Central memory CD8-positive, alpha-beta T cell (primary cell): ENCODE measurements around the gene CERK.

ENCODE experiments used
- ATAC-seq: fragments of 150-1000 bp; cut with Tn5 transposase; replicated peaks from 2 replicates; pipeline ENCODE4 v1.10.0; 2022; ENCODE audit warnings: mild to moderate bottlenecking, moderate FRiP score, moderate number of reproducible peaks; ENCODE audit not compliant: poor library complexity, severe bottlenecking; ENCODE audit errors: extremely low read depth
- DNase-seq, 2 donors: peaks; one replicate each; pipeline ENCODE4 v3.0.0; 2021; ENCODE audit warnings: low spot score in 2 of 2
- H3K27ac Mint-ChIP-seq: one replicate; pipeline ENCODE4 v1.8.0; 2022; ENCODE audit warnings: low read depth, mild to moderate bottlenecking, moderate library complexity, mixed read lengths
- H3K27me3 Mint-ChIP-seq: one replicate; pipeline ENCODE4 v1.8.0; 2022; ENCODE audit warnings: mixed read lengths
- H3K36me3 Mint-ChIP-seq: one replicate; pipeline ENCODE4 v1.8.0; 2022; ENCODE audit warnings: mild to moderate bottlenecking, moderate library complexity, mixed read lengths; ENCODE audit not compliant: insufficient read depth
- H3K4me1 Mint-ChIP-seq: one replicate; pipeline ENCODE4 v1.8.0; 2022; ENCODE audit warnings: mixed read lengths
- H3K4me3 Mint-ChIP-seq: one replicate; pipeline ENCODE4 v1.8.0; 2022; ENCODE audit warnings: mild to moderate bottlenecking, moderate library complexity, mixed read lengths
- H3K9me3 Mint-ChIP-seq: one replicate; pipeline ENCODE4 v1.8.0; 2022; ENCODE audit warnings: mixed read lengths

The CERK gene

GRCh38 chr22:46662226-46662625 lies 75.8 kb downstream of the CERK start:
- Mint-ChIP-seq H3K9me3 (no peaks in the 10 kb centered on the region), H3K36me3 (peaks cover 2% of the 10 kb centered on the region), H3K4me1 (peaks cover 14% of the 10 kb centered on the region), H3K27me3 (no peaks in the 10 kb centered on the region), H3K27ac (no peak overlapping the region), H3K4me3 (no peak overlapping the region)
- no peak for DNase-seq
- no peak for ATAC-seq

- no peak overlapping the region for H3K27ac Mint-ChIP-seq
- H3K4me3 Mint-ChIP-seq: no peak overlapping the region
- H3K36me3 Mint-ChIP-seq: peaks cover 2% of the 10 kb centered on the region
- no peak for DNase-seq
- peak; percentile 19 for ATAC-seq
- no peaks in the 10 kb centered on the region for H3K9me3 Mint-ChIP-seq
- peaks cover 14% of the 10 kb centered on the region for H3K4me1 Mint-ChIP-seq
- no peaks in the 10 kb centered on the region for H3K27me3 Mint-ChIP-seq
Measured at GRCh38 chr22:46661221-46661851, 76.7 kb downstream of the CERK start.

- no peaks in the 10 kb centered on the region for H3K27me3 Mint-ChIP-seq
- H3K27ac Mint-ChIP-seq: no peak overlapping the region
- no peak for ATAC-seq
- DNase-seq: no peak
- no peaks in the 10 kb centered on the region for H3K9me3 Mint-ChIP-seq
- no peak overlapping the region for H3K4me3 Mint-ChIP-seq
- H3K4me1 Mint-ChIP-seq: peaks cover 14% of the 10 kb centered on the region
- peaks cover 2% of the 10 kb centered on the region for H3K36me3 Mint-ChIP-seq
Measured at GRCh38 chr22:46660604-46661201, 77.3 kb downstream of the CERK start.

- ATAC-seq (no peak), DNase-seq (no peak)
- H3K27ac Mint-ChIP-seq: no peak overlapping the region
- H3K36me3 Mint-ChIP-seq: peaks cover 2% of the 10 kb centered on the region
- H3K27me3 Mint-ChIP-seq: no peaks in the 10 kb centered on the region
- no peak overlapping the region for H3K4me3 Mint-ChIP-seq
- no peaks in the 10 kb centered on the region for H3K9me3 Mint-ChIP-seq
- peaks cover 14% of the 10 kb centered on the region for H3K4me1 Mint-ChIP-seq
Measured at GRCh38 chr22:46659791-46660186, 78.3 kb downstream of the CERK start.

- Mint-ChIP-seq H3K4me3 (no peak overlapping the region), H3K27me3 (no peaks in the 10 kb centered on the region), H3K4me1 (peaks cover 14% of the 10 kb centered on the region), H3K36me3 (peaks cover 2% of the 10 kb centered on the region), H3K9me3 (no peaks in the 10 kb centered on the region), H3K27ac (no peak overlapping the region)
- ATAC-seq (no peak), DNase-seq (no peak)
Measured at GRCh38 chr22:46659059-46659790, 78.8 kb downstream of the CERK start.

GRCh38 chr22:46657996-46658947 lies 79.8 kb downstream of the CERK start:
- H3K4me3 Mint-ChIP-seq: no peak overlapping the region
- H3K27me3 Mint-ChIP-seq: no peaks in the 10 kb centered on the region
- H3K4me1 Mint-ChIP-seq: peaks cover 14% of the 10 kb centered on the region
- no peaks in the 10 kb centered on the region for H3K9me3 Mint-ChIP-seq
- DNase-seq (no peak), ATAC-seq (no peak)
- peaks cover 4% of the 10 kb centered on the region for H3K36me3 Mint-ChIP-seq
- H3K27ac Mint-ChIP-seq: no peak overlapping the region

- Mint-ChIP-seq H3K4me3 (no peak overlapping the region), H3K36me3 (peaks cover 4% of the 10 kb centered on the region), H3K27me3 (no peaks in the 10 kb centered on the region), H3K4me1 (peaks cover 21% of the 10 kb centered on the region), H3K9me3 (no peaks in the 10 kb centered on the region), H3K27ac (peak overlapping the region; percentile 83)
- ATAC-seq (no peak), DNase-seq (no peak)
Measured at GRCh38 chr22:46657655-46657953, 80.4 kb downstream of the CERK start.

GRCh38 chr22:46656856-46657654 lies 81.0 kb downstream of the CERK start:
- DNase-seq (no peak), ATAC-seq (no peak)
- H3K4me1 Mint-ChIP-seq: peaks cover 24% of the 10 kb centered on the region
- H3K36me3 Mint-ChIP-seq: peaks cover 4% of the 10 kb centered on the region
- no peaks in the 10 kb centered on the region for H3K9me3 Mint-ChIP-seq
- peak overlapping the region; percentile 83 for H3K27ac Mint-ChIP-seq
- H3K4me3 Mint-ChIP-seq: no peak overlapping the region
- no peaks in the 10 kb centered on the region for H3K27me3 Mint-ChIP-seq

GRCh38 chr22:46655861-46656608 lies 82.0 kb downstream of the CERK start:
- DNase-seq (no peak), ATAC-seq (no peak)
- peaks cover 4% of the 10 kb centered on the region for H3K36me3 Mint-ChIP-seq
- no peaks in the 10 kb centered on the region for H3K9me3 Mint-ChIP-seq
- peak overlapping the region; percentile 83 for H3K27ac Mint-ChIP-seq
- H3K4me1 Mint-ChIP-seq: peaks cover 32% of the 10 kb centered on the region
- no peaks in the 10 kb centered on the region for H3K27me3 Mint-ChIP-seq
- H3K4me3 Mint-ChIP-seq: no peak overlapping the region

- peak overlapping the region; percentile 76 for H3K27ac Mint-ChIP-seq
- H3K9me3 Mint-ChIP-seq: no peaks in the 10 kb centered on the region
- H3K27me3 Mint-ChIP-seq: no peaks in the 10 kb centered on the region
- no peak overlapping the region for H3K4me3 Mint-ChIP-seq
- H3K4me1 Mint-ChIP-seq: peaks cover 26% of the 10 kb centered on the region
- peaks cover 1% of the 10 kb centered on the region for H3K36me3 Mint-ChIP-seq
- DNase-seq (no peak), ATAC-seq (no peak)
Measured at GRCh38 chr22:46654927-46655595, 83.0 kb downstream of the CERK start.

GRCh38 chr22:46654426-46654825 lies 83.6 kb downstream of the CERK start:
- Mint-ChIP-seq H3K4me1 (peaks cover 29% of the 10 kb centered on the region), H3K27me3 (no peaks in the 10 kb centered on the region), H3K27ac (peak overlapping the region; percentile 76), H3K4me3 (no peak overlapping the region), H3K9me3 (no peaks in the 10 kb centered on the region), H3K36me3 (peaks cover 1% of the 10 kb centered on the region)
- DNase-seq (no peak), ATAC-seq (no peak)
